NB4 (cell line): ENCODE data around the gene TRIM67.

Experiments used
- DNase-seq: peaks from one replicate; pipeline ENCODE4 v3.0.0; 2010; ENCODE audit warnings: low read depth
- H3K4me3 ChIP-seq: one replicate; pipeline ENCODE4 v1.5.1; 2011; ENCODE audit warnings: mild to moderate bottlenecking, low read depth, low read length, moderate library complexity
- MYC ChIP-seq: IDR thresholded peaks from 2 replicates; pipeline ENCODE4 v1.6.1; 2011; ENCODE audit warnings: low read depth, low read length
- POLR2A ChIP-seq: IDR thresholded peaks from 2 replicates; pipeline ENCODE4 v1.6.1; 2011; ENCODE audit warnings: mild to moderate bottlenecking; ENCODE audit not compliant: insufficient read length; ENCODE audit errors: extremely low read depth
- TF ChIP-seq, protein P1 (sequence below): IDR thresholded peaks from 2 replicates; pipeline ENCODE4 v1.6.1; 2011; ENCODE audit warnings: low read depth, low read length
- TF ChIP-seq, protein P2 (sequence below): IDR thresholded peaks from one replicate; pipeline ENCODE4 v1.5.1; 2012; ENCODE audit warnings: low read depth, low read length

The TRIM67 gene

DNA sequence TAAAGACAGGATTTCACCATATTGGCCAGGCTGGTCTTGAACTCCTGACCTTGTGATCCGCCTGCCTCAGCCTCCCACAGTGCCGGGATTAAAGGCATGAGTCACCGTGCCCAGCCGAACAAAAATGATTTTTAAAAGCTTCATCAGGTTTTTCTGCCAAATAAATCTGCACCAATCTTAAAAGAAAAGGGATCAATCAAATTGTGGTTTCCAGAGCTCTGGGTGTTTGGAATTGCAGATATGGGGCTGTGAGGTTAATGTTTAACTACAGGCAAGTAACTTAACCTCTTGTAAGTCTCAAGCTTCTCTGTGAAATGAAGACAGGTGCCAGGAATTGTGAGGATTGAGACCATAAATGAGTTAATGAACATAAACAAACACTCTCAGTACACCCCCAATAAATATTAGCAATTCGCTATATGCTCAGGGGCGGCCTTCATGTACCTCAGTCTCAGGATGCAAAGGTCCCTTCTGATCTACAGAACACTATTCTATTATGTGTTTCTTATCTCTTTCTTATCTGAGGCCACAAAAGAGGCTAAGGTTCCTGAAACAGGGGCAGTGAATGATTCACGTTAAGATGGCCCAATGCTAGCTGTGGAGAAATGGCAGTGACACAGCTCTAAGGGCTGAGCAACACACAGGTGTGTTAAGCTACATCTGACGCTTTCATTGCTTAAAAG is 72.0 kb downstream of the TRIM67 start:
- no peak overlapping the region for H3K4me3 ChIP-seq
- TF ChIP-seq, protein P1, sequence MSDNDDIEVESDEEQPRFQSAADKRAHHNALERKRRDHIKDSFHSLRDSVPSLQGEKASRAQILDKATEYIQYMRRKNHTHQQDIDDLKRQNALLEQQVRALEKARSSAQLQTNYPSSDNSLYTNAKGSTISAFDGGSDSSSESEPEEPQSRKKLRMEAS = no peak
- no peak for TF ChIP-seq MYC
- DNase-seq = no peak

DNA sequence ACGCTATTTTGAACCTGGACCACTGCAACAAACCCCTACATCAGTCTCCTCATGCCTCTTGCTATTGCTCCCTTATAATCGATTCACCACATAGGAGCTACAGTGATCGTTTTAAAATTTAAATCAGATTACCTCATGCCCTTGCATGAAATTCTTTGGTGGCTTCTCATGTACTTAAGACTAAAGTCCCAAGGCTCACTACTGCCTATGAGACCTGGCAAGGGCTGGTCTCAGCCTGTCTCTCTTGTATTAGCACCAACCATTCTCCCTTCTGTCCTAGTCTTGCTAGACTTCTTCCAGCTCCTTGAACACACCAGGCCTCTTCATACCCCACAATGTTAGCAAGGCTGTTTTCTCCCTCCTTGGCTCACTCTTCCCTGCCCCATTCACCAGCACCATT is 72.6 kb downstream of the TRIM67 start:
- DNase-seq = no peak
- H3K4me3 ChIP-seq = no peak overlapping the region
- TF ChIP-seq, protein P2, sequence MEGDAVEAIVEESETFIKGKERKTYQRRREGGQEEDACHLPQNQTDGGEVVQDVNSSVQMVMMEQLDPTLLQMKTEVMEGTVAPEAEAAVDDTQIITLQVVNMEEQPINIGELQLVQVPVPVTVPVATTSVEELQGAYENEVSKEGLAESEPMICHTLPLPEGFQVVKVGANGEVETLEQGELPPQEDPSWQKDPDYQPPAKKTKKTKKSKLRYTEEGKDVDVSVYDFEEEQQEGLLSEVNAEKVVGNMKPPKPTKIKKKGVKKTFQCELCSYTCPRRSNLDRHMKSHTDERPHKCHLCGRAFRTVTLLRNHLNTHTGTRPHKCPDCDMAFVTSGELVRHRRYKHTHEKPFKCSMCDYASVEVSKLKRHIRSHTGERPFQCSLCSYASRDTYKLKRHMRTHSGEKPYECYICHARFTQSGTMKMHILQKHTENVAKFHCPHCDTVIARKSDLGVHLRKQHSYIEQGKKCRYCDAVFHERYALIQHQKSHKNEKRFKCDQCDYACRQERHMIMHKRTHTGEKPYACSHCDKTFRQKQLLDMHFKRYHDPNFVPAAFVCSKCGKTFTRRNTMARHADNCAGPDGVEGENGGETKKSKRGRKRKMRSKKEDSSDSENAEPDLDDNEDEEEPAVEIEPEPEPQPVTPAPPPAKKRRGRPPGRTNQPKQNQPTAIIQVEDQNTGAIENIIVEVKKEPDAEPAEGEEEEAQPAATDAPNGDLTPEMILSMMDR = no peak
- TF ChIP-seq MYC (no peak), POLR2A (no peak)
- TF ChIP-seq, protein P1 = no peak

DNA sequence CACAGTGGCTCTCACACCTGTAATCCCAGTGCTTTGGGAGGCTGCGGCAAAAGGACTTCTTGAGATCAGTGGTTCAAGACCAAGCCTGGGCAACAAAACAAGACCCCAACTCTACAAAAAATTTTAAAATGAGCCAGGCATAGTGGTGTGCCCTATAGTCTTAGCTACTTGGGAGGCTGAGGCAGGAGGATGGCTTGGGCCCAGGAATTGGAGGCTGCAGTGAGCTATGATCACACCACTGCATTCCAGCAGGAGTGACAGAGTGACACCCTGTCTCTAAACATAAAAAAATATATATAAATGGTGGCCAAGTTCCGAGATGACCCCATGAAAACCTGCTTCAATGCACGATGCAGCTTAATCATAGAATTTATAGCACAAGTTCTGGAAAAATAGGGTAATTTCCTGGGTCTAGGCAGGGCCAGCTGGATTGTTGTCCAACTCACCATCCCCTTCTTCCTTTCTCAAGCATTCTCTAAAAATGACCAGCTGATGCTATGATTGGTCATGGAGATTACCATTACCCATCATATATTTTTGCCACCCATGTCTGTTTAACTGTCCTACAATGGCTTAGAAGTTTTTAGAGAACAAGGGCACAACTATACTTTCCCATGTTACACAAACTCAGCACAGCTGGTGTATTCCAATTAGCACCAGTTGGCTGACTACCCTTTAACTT is 73.8 kb downstream of the TRIM67 start:
- H3K4me3 ChIP-seq = no peak overlapping the region
- no peak for DNase-seq
- TF ChIP-seq, protein P2 = no peak
- TF ChIP-seq POLR2A (no peak), MYC (no peak)
- TF ChIP-seq, protein P1 = no peak

DNA sequence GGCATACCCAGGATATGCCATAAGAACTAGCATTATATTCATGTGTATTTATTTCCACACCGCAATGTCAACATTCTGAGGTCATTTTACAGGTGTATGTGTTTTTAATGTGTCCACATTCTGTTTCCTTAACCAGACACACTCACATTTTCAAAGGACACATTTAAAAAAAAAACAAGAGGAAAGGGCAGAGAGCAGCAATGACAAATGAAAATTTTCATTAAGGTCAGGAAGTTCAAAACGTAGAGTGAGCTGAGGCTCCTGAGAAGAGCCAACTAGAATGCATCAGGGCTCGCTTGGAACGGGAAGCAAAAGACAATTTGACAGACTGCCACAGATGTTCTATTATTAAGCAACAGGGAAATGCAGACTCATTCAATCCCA is 74.3 kb downstream of the TRIM67 start:
- no peak for DNase-seq
- no peak overlapping the region for H3K4me3 ChIP-seq
- TF ChIP-seq, protein P1 = no peak
- TF ChIP-seq, protein P2 = no peak
- no peak for TF ChIP-seq POLR2A
- TF ChIP-seq MYC = no peak

DNA sequence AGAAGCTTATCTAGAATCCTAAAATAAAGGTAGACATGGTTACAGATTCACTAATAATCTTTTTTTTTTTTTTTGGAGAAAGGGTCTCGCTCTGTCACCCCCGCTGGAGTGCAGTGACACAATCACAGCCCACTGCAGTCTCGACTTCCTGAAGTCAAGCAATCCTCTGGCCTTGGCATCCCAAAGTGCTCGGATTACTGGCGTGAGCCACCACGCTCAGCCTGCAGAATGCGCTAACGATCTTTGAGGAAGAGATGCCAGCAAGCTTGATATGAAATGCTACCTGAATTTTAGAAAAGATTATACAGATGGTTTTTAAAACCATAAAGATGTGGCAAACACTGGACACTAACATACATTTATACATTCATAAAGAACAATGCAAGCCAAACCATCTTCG is 75.1 kb downstream of the TRIM67 start:
- TF ChIP-seq POLR2A (no peak), MYC (no peak)
- TF ChIP-seq, protein P2 = no peak
- TF ChIP-seq, protein P1 = no peak
- DNase-seq = no peak
- no peak overlapping the region for H3K4me3 ChIP-seq

DNA sequence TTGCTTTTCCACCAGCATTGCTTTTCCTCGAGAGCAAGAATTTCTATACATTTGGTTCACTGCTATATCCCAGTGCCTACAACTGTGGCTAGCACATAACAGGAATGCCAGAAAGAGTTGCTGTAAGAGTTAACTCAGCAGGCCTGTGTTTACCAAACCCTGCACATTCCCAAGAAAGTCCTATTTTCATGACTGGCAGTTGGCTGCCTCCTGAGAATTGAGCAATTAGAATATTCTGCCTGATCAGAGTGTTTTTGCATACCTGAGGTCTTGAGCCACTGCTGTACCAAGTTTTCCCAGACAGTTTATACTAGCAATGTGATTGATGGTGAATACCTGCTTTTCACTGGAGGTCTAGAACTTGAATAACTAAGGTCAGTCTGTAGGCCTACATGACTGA is 76.4 kb downstream of the TRIM67 start:
- DNase-seq = no peak
- no peak overlapping the region for H3K4me3 ChIP-seq
- TF ChIP-seq, protein P1 = no peak
- TF ChIP-seq, protein P2 = no peak
- TF ChIP-seq MYC = no peak
- TF ChIP-seq POLR2A = no peak
